OCI-LY3 (cell line): ENCODE measurements around the gene AATF.

Source experiments
- H2AFZ ChIP-seq: fragments of 200-600, 300-600 bp; shearing (Covaris generic); 2 replicates; pipeline ENCODE4 v1.6.0; 2014; ENCODE audit warnings: antibody characterized with exemption, low read depth, low read length
- H3K27ac ChIP-seq: fragments of 200-600, 300-600 bp; sonication (generic); 2 replicates; pipeline ENCODE4 v1.5.1; 2014; ENCODE audit warnings: mild to moderate bottlenecking, low read length, moderate library complexity, mixed read lengths
- H3K27me3 ChIP-seq: fragments of 200-600, 300-600 bp; sonication (generic); 2 replicates; pipeline ENCODE4 v1.6.1; 2014; ENCODE audit warnings: low read depth, low read length, mixed read lengths
- H3K36me3 ChIP-seq: fragments of 200-600, 300-600 bp; sonication (generic); replicated peaks from 2 replicates; pipeline ENCODE3; 2014; ENCODE audit warnings: low read depth, low read length, mixed read lengths
- H3K4me1 ChIP-seq: fragments of 300-600, 200-600 bp; sonication (generic); 2 replicates; pipeline ENCODE4 v1.6.1; 2014; ENCODE audit warnings: low read length, mixed read lengths
- H3K4me2 ChIP-seq: fragments of 200-600, 300-600 bp; sonication (generic); 2 replicates; pipeline ENCODE4 v1.6.1; 2014; ENCODE audit warnings: low read length, mixed read lengths
- H3K4me3 ChIP-seq: fragments of 300-600, 200-600 bp; sonication (generic); 2 replicates; pipeline ENCODE4 v1.5.1; 2014; ENCODE audit warnings: antibody characterized with exemption, mild to moderate bottlenecking, low read length, moderate library complexity
- H3K79me2 ChIP-seq: fragments of 300-600, 200-600 bp; shearing (Covaris generic); 2 replicates; pipeline ENCODE4 v1.6.1; 2014; ENCODE audit warnings: mild to moderate bottlenecking, low read length, mixed read lengths
- H3K9ac ChIP-seq: fragments of 300-600, 200-600 bp; shearing (Covaris generic); 2 replicates; pipeline ENCODE4 v1.6.0; 2014; ENCODE audit warnings: mild to moderate bottlenecking, low read length, moderate library complexity
- H3K9me3 ChIP-seq: fragments of 200-600, 300-600 bp; shearing (Covaris generic); 2 replicates; pipeline ENCODE4 v1.6.1; 2014; ENCODE audit warnings: low read length, mixed read lengths; ENCODE audit not compliant: insufficient read depth
- H4K20me1 ChIP-seq: fragments of 200-600, 300-600 bp; sonication (generic); 2 replicates; pipeline ENCODE4 v1.6.1; 2016; ENCODE audit warnings: low read length, mixed read lengths; ENCODE audit not compliant: insufficient read depth
- CTCF ChIP-seq: fragments of 200-600, 300-600 bp; sonication (generic); IDR thresholded peaks from 2 replicates; pipeline ENCODE4 v1.5.1; 2014; ENCODE audit warnings: antibody characterized with exemption, low read length, low read depth
- EZH2phosphoT487 ChIP-seq: fragments of 200-600 bp; shearing (Covaris generic); IDR thresholded peaks from 2 replicates; pipeline ENCODE4 v1.6.1; 2018; ENCODE audit warnings: antibody characterized with exemption, mixed run types, low read depth

AATF gene

GRCh38 chr17:36931096-36931696, 17.6 kb upstream of the AATF start:
- no peaks in the 10 kb centered on the region for H3K36me3 ChIP-seq
- no peak overlapping the region for H3K4me2 ChIP-seq
- H3K9me3 ChIP-seq, result no peaks in the 10 kb centered on the region
- peaks cover 27% of the 10 kb centered on the region for H3K4me1 ChIP-seq
- H4K20me1 ChIP-seq, result no peaks in the 10 kb centered on the region
- H3K27ac ChIP-seq, result no peak overlapping the region
- H3K4me3 ChIP-seq, result no peak overlapping the region
- no peak overlapping the region for H3K9ac ChIP-seq
- no peaks in the 10 kb centered on the region for H3K27me3 ChIP-seq
- H2AFZ ChIP-seq, result no peak overlapping the region
- no peaks in the 10 kb centered on the region for H3K79me2 ChIP-seq
- TF ChIP-seq CTCF (no peak), EZH2phosphoT487 (no peak)

- Histone ChIP-seq H2AFZ (no peak overlapping the region), H3K4me1 (peaks cover 27% of the 10 kb centered on the region), H3K9me3 (no peaks in the 10 kb centered on the region), H3K9ac (no peak overlapping the region), H3K4me2 (no peak overlapping the region), H4K20me1 (no peaks in the 10 kb centered on the region), H3K27me3 (no peaks in the 10 kb centered on the region), H3K36me3 (no peaks in the 10 kb centered on the region), H3K27ac (no peak overlapping the region), H3K79me2 (no peaks in the 10 kb centered on the region), H3K4me3 (no peak overlapping the region)
- TF ChIP-seq CTCF, result no peak
- TF ChIP-seq EZH2phosphoT487, result no peak
Observed at GRCh38 chr17:36931697-36932382, 16.9 kb upstream of the AATF start.

- no peaks in the 10 kb centered on the region for H3K79me2 ChIP-seq
- H3K27ac ChIP-seq, result no peak overlapping the region
- H3K27me3 ChIP-seq, result peaks cover 1% of the 10 kb centered on the region; the same call in 1 of the 2 replicates
- no peak overlapping the region for H3K4me3 ChIP-seq
- H2AFZ ChIP-seq, result no peak overlapping the region
- H3K4me2 ChIP-seq, result no peak overlapping the region
- no peaks in the 10 kb centered on the region for H3K36me3 ChIP-seq
- TF ChIP-seq EZH2phosphoT487, result no peak
- no peak for TF ChIP-seq CTCF
- H4K20me1 ChIP-seq, result no peaks in the 10 kb centered on the region
- H3K9me3 ChIP-seq, result no peaks in the 10 kb centered on the region
- no peak overlapping the region for H3K9ac ChIP-seq
- peaks cover 27% of the 10 kb centered on the region for H3K4me1 ChIP-seq
Observed at GRCh38 chr17:36932383-36932693, 16.4 kb upstream of the AATF start.

GRCh38 chr17:36932694-36933511, 15.9 kb upstream of the AATF start:
- H3K4me1 ChIP-seq, result peaks cover 22% of the 10 kb centered on the region

More at GRCh38 chr17:36932694-36933511, 15.9 kb upstream of the AATF start:
- no peak overlapping the region for H2AFZ ChIP-seq
- no peaks in the 10 kb centered on the region for H3K36me3 ChIP-seq
- TF ChIP-seq EZH2phosphoT487 (no peak), CTCF (no peak)
- H3K9ac ChIP-seq, result no peak overlapping the region
- H3K4me3 ChIP-seq, result no peak overlapping the region
- H3K9me3 ChIP-seq, result no peaks in the 10 kb centered on the region
- no peaks in the 10 kb centered on the region for H4K20me1 ChIP-seq
- H3K79me2 ChIP-seq, result no peaks in the 10 kb centered on the region
- H3K27ac ChIP-seq, result no peak overlapping the region
- H3K27me3 ChIP-seq, result peaks cover 6% of the 10 kb centered on the region
- H3K4me2 ChIP-seq, result no peak overlapping the region
